ENCODE results near the gene KCNH6. TPM values are rescaled to one million over a fixed set of nuclear protein-coding genes. Genes with fewer than 3 reads are reported as not detected.

Gene KCNH6
- total RNA-seq, 1 donor from 2014 or later = not detected

DNA sequence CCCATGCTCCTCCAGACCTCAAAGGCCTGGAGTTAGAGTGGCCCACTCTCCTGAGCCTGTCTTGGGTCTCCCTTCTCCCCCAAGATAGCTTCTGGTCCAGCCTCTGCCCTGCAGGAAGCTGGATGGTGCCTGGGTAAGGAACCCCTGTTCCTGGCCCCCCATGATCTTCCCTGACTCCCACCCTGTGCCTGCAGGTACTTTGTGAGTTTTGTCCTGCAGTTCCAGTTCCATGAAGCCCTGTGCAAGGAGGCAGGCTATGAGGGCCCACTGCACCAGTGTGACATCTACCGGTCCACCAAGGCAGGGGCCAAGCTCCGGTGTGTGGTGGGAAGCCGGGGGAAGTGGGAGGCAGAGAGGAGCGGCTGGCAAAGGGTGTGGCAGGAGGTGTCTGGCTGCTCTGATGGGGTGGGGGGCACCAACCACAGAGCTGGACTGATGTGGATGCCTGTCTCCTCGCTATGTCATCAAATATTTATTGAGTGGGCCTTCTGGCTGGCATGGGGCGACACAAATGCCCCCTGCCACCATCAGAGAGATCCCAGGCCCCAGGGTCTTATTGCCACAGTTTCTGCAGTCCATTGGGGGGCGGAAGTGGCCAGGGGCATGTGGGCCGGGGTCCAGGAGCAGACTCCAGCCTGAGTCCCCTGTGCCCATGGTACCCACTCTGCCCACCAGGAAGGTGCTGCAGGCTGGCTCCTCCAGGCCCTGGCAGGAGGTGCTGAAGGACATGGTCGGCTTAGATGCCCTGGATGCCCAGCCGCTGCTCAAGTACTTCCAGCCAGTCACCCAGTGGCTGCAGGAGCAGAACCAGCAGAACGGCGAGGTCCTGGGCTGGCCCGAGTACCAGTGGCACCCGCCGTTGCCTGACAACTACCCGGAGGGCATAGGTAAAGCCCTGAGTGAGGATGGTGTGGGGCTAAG, 39.2 kb upstream of the KCNH6 start:
- TF ChIP-seq, protein P1, sequence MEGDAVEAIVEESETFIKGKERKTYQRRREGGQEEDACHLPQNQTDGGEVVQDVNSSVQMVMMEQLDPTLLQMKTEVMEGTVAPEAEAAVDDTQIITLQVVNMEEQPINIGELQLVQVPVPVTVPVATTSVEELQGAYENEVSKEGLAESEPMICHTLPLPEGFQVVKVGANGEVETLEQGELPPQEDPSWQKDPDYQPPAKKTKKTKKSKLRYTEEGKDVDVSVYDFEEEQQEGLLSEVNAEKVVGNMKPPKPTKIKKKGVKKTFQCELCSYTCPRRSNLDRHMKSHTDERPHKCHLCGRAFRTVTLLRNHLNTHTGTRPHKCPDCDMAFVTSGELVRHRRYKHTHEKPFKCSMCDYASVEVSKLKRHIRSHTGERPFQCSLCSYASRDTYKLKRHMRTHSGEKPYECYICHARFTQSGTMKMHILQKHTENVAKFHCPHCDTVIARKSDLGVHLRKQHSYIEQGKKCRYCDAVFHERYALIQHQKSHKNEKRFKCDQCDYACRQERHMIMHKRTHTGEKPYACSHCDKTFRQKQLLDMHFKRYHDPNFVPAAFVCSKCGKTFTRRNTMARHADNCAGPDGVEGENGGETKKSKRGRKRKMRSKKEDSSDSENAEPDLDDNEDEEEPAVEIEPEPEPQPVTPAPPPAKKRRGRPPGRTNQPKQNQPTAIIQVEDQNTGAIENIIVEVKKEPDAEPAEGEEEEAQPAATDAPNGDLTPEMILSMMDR (IDR thresholded peaks at IDR 0.05) = no peak
- no peaks in the 10 kb centered on the region for H3K4me1 ChIP-seq
- no peak for DNase-seq (ENCODE audit: low spot score in 2 of 2)

DNA sequence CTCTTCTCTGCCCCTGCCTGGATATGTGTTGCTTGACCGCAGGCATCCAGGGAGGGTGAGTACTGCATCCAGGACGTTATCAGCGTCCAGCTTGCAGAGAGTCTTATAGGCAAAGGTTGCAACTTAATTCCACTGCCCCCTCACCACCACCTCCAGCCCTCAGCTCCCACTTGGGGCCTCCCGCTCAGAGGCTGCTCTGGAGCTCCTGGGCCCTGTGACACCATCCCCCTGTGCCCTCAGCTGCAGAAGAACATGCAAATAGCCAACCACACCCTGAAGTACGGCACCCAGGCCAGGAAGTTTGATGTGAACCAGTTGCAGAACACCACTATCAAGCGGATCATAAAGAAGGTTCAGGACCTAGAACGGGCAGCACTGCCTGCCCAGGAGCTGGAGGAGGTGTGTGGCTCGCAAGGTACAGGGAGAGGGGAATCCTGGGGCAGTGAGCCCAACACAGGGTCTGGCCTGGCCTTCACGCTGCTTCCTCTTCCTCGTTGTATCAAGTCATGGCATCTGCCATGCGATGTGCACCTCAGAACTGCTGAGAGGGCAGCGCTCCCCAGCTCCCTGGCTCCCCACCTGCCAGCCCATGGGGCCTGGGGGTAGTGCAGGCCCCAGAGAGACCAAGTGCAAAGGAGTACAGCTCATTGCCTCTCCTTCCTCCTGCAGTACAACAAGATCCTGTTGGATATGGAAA, 36.7 kb upstream of the KCNH6 start:
- no peaks in the 10 kb centered on the region for H3K27me3 ChIP-seq
- intact Hi-C loops (cut with DNase I) = no loop called here

More for the DNA sequence above, 39.2 kb upstream of the KCNH6 start:
- intact Hi-C loops (cut with DNase I) = no loop called here
- Histone ChIP-seq H3K4me3 (no peak overlapping the region), H3K27ac (no peak overlapping the region), H3K9me3 (no peaks in the 10 kb centered on the region), H3K27me3 (no peaks in the 10 kb centered on the region), H3K36me3 (no peaks in the 10 kb centered on the region)

DNA sequence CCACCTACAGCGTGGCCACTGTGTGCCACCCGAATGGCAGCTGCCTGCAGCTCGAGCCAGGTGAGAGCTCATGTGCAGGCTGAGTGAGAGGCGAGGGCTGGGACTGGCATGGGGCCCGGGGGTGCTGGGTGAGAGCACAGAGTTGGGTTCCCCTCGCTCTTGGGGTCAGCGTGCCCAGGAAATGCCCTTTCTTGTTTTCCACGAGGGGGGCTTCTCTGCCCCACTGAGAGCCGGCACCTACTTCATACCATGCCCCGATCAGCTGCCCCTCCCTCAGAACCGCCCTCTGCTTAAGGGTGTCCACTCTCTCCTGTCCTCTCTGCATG, 36.2 kb upstream of the KCNH6 start:
- H3K27ac ChIP-seq = no peak overlapping the region
- DNase-seq (ENCODE audit: low spot score in 2 of 2) = no peak
- no peaks in the 10 kb centered on the region for H3K9me3 ChIP-seq
- no peaks in the 10 kb centered on the region for H3K4me1 ChIP-seq
- TF ChIP-seq, protein P1 (IDR thresholded peaks at IDR 0.05) = no peak
- intact Hi-C loops (cut with DNase I) = no loop called here
- no peak overlapping the region for H3K4me3 ChIP-seq
- H3K27me3 ChIP-seq = no peaks in the 10 kb centered on the region
- no peaks in the 10 kb centered on the region for H3K36me3 ChIP-seq

More for the DNA sequence above, 36.7 kb upstream of the KCNH6 start:
- Histone ChIP-seq H3K4me3 (no peak overlapping the region), H3K27ac (no peak overlapping the region), H3K36me3 (no peaks in the 10 kb centered on the region), H3K4me1 (no peaks in the 10 kb centered on the region), H3K9me3 (no peaks in the 10 kb centered on the region)
- TF ChIP-seq, protein P1 (IDR thresholded peaks at IDR 0.05) = no peak
- DNase-seq (ENCODE audit: low spot score in 2 of 2) = no peak

DNA sequence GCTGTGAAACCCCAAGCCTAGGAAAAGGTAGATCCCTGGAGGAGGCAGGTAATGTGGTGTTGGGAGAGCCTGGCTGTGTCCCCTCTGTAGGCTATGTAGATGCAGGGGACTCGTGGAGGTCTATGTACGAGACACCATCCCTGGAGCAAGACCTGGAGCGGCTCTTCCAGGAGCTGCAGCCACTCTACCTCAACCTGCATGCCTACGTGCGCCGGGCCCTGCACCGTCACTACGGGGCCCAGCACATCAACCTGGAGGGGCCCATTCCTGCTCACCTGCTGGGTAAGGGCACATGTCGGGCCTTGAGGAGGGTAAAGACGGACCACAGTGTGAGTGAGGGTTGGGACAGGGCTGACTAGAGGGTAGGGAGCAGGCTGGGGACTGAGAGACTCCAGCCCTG, 34.3 kb upstream of the KCNH6 start:
- Histone ChIP-seq H3K27me3 (no peaks in the 10 kb centered on the region), H3K4me1 (no peaks in the 10 kb centered on the region), H3K27ac (no peak overlapping the region), H3K4me3 (no peak overlapping the region), H3K36me3 (no peaks in the 10 kb centered on the region), H3K9me3 (no peaks in the 10 kb centered on the region)
- TF ChIP-seq, protein P1 (IDR thresholded peaks at IDR 0.05) = no peak
- DNase-seq (ENCODE audit: low spot score in 2 of 2) = no peak
- intact Hi-C loops (cut with DNase I) = no loop called here

DNA sequence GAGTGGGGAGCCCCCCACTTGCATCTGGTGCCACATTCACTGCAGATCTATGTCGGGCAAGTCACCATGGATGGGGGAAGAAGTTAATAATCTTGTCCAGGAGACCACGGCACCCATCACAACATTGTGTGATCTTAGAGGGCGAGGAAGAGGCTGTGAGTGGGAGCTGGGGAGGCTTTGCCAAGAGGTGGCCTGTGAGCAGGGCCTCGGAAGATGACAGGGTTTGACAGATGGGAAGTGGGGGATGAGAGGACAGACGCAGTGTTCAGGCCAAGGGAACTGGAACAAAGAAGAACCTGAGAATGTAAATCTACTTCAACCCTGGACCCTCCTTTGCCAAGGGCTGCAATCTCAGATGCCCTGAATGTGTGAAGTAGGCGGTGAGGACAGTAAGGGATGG, 33.9 kb upstream of the KCNH6 start:
- H3K27me3 ChIP-seq = no peaks in the 10 kb centered on the region
- intact Hi-C loops (cut with DNase I) = no loop called here
- H3K9me3 ChIP-seq = no peaks in the 10 kb centered on the region
- TF ChIP-seq, protein P1 (IDR thresholded peaks at IDR 0.05) = no peak
- H3K27ac ChIP-seq = no peak overlapping the region
- no peak for DNase-seq (ENCODE audit: low spot score in 2 of 2)
- H3K36me3 ChIP-seq = no peaks in the 10 kb centered on the region
- no peak overlapping the region for H3K4me3 ChIP-seq
- no peaks in the 10 kb centered on the region for H3K4me1 ChIP-seq
